Immature natural killer cell (primary cell): Measurements from ENCODE around the gene RAB3D. TPM values are rescaled to one million over a fixed set of nuclear protein-coding genes. Genes with fewer than 3 reads are reported as not detected.
"Not testable (repeated sequence)": the region's sequence is repeated elsewhere in the genome, so short reads cannot be mapped to it uniquely, and the experiment has no call there.

Source experiments
- DNase-seq, 3 donors: peaks; one replicate each; pipeline ENCODE4 v3.0.0; 2022; ENCODE audit warnings: mixed read lengths in 1 of 3
- H3K27ac Mint-ChIP-seq, 6 donors: one replicate each; pipeline ENCODE4 v1.8.0; 2020; ENCODE audit warnings: mixed read lengths in 6 of 6, mild to moderate bottlenecking in 5 of 6, inconsistent platforms in 4 of 6, moderate library complexity in 3 of 6
- H3K27me3 Mint-ChIP-seq, 3 donors: one replicate each; pipeline ENCODE4 v1.8.0; 2020 to 2021; ENCODE audit warnings: low read depth in 3 of 3, mild to moderate bottlenecking in 3 of 3, mixed read lengths in 3 of 3, moderate library complexity in 3 of 3, inconsistent platforms in 1 of 3
- H3K36me3 Mint-ChIP-seq, 3 donors: one replicate each; pipeline ENCODE4 v1.8.0; 2020; ENCODE audit warnings: mixed read lengths in 3 of 3, inconsistent platforms in 2 of 3, mild to moderate bottlenecking in 2 of 3
- H3K4me1 Mint-ChIP-seq, 2 donors: one replicate each; pipeline ENCODE4 v1.8.0; 2020; ENCODE audit warnings: inconsistent platforms in 2 of 2, mild to moderate bottlenecking in 2 of 2, mixed read lengths in 2 of 2, moderate library complexity in 1 of 2
- H3K4me3 Mint-ChIP-seq, 5 donors: one replicate each; pipeline ENCODE4 v1.8.0; 2020; ENCODE audit warnings: mild to moderate bottlenecking in 5 of 5, mixed read lengths in 5 of 5, inconsistent platforms in 3 of 5, moderate library complexity in 3 of 5
- H3K9me3 Mint-ChIP-seq, 6 donors: one replicate each; pipeline ENCODE4 v1.8.0; 2020; ENCODE audit warnings: mild to moderate bottlenecking in 6 of 6, mixed read lengths in 6 of 6, inconsistent platforms in 4 of 6, moderate library complexity in 3 of 6
- polyA plus RNA-seq, 3 donors: library from polyadenylated mRNA; unstranded; fragments of 300-500 nt; fragmentation: Illumina TruSeq; gene quantifications; one replicate each; pipeline ENCODE4 v1.2.3, GENCODE V29; 2021

RAB3D gene
- polyA plus RNA-seq, 3 donors from 2014 or later = 1.6 to 2.9 (median 2.2) TPM

- DNase-seq = no peak
- Mint-ChIP-seq H3K27ac (no peak overlapping the region), H3K4me1 (peaks cover 4 to 6% of the 10 kb centered on the region in 2 donors), H3K27me3 (peaks cover 0 to 4% (median 2%) of the 10 kb centered on the region in 3 donors), H3K36me3 (no peaks in the 10 kb centered on the region), H3K9me3 (no peaks in the 10 kb centered on the region), H3K4me3 (no peak overlapping the region)
These were observed 21.7 kb upstream of the RAB3D start for GRCh38 chr19:11361037-11361770.

DNA sequence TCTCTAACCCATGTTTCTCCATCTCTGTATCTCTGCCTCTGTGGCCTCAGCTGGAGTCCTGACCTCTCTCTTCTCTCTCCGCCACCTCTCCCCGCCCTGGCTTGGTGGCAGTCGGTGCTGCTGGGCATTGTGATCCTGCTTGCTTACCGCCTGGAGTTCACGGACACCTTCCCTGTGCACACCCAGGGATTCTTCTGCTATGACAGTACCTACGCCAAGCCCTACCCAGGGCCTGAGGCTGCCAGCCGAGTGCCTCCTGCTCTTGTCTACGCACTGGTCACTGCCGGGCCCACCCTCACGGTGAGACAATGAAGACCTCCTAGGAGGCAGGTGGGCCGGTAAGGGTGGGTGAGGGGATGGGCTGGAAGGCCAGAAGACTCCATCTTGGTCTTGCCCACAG is 20.0 kb upstream of the RAB3D start:
- DNase-seq = no peak
- peaks cover 4 to 10% (median 5%) of the 10 kb centered on the region in 3 donors for H3K27me3 Mint-ChIP-seq
- no peak overlapping the region for H3K27ac Mint-ChIP-seq
- H3K9me3 Mint-ChIP-seq = no peaks in the 10 kb centered on the region
- H3K4me1 Mint-ChIP-seq = peaks cover 14 to 16% of the 10 kb centered on the region in 2 donors
- no peaks in the 10 kb centered on the region for H3K36me3 Mint-ChIP-seq
- H3K4me3 Mint-ChIP-seq = no peak overlapping the region

DNA sequence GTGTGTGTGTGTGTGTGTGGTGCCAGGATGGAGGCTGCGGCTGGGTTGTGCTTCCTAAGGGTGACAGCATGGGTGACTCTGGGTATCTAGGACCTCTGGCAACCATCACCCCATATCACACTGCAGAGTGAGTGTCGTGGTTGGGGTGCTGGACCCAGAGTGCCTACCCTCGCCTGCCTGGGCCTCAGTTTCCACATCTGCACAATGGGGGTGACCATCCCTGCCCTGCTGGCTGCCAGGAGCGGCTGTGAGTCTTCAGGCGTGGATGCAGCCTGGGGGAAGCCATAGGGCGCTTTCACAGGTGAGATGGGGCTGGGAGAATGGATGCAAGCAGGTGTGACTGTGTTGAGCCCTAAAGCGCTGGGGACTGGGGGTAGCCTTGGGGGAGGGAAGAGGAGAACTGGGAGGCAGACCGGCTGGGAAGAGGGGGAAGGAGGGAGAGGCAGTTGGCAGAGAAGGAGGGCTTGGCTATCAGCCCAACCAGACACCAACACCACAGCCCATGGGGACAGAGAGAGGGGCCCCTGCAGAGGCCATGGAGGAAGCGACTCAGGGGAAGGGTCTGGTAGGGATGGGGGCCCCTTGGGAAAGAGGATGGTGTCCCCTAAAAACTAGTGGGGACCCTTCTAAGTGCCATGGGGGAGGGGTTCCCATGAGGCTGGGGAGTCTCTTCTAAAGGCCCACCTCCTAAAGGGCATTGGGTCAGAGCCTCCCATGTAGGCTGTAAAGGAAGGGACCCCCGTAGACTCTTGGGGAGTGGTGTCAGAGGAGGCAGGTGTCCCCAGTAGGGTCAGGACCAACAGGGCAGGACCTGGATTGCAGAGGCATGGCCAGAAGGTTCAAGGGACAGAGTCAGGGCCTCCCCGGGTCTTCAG is 17.5 kb upstream of the RAB3D start:
- Mint-ChIP-seq H3K9me3 (no peaks in the 10 kb centered on the region), H3K27me3 (peaks cover 4 to 10% (median 5%) of the 10 kb centered on the region in 3 donors), H3K4me3 (peak overlapping the region in 4 of 5 donors; percentile 76 to 87 (median 86)), H3K27ac (peak overlapping the region in 2 of 6 donors; percentile 76 to 83), H3K4me1 (peaks cover 17 to 18% of the 10 kb centered on the region in 2 donors), H3K36me3 (no peaks in the 10 kb centered on the region)
- DNase-seq = no peak

DNA sequence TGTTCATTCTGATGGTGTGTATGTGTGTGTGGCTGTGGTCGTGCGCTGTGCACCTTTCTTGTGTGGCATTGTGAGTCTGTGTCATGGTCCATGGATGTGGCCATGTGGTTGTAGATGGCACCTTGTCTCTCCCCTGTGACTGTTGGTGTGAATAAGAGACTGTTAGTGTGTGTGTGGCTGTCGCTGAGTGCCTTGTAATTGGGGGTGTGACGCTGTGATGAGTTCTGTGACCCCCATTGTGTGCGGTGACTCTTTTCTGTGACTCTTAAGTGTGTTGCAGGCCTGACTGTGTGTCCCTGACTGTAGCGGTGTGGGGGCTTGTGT is 16.6 kb upstream of the RAB3D start:
- peak overlapping the region in 5 of 6 donors; percentile 49 to 83 (median 76) for H3K27ac Mint-ChIP-seq
- peaks cover 17 to 18% of the 10 kb centered on the region in 2 donors for H3K4me1 Mint-ChIP-seq
- H3K9me3 Mint-ChIP-seq = no peaks in the 10 kb centered on the region
- peak overlapping the region; percentile 76 to 90 (median 87) for H3K4me3 Mint-ChIP-seq
- H3K27me3 Mint-ChIP-seq = peaks cover 4 to 8% (median 5%) of the 10 kb centered on the region in 3 donors
- H3K36me3 Mint-ChIP-seq = no peaks in the 10 kb centered on the region
- DNase-seq = no peak

GRCh38 chr19:11355160-11356073 is 16.0 kb upstream of the RAB3D start, which contains the start of gene PLPPR2:
Gene PLPPR2 (plus strand): TSS chr19:11355432. CDS start chr19:11357674, 2,242 bp downstream.
- H3K4me3 Mint-ChIP-seq = peak within 1 kb of the TSS; percentile 76 to 90 (median 87)

DNA sequence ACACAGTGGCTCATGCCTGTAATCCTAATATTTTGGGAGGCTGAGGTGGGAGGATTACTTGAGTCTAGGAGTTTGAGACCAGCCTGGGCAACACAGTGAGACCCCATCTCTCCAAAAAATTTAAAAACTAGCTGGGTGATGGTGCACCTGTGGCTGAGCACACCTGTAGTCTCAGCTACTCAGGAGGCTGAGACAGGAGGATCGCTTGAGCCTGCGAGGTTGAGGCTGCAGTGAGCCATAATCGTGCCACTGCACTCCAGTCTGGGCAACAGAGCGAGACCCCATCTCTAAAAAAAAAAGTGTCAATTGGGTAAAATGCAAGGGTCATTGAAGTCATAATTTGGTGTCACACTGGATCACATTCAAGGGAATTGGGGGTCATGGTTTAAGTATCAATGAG is 14.6 kb upstream of the RAB3D start:
- peak overlapping the region in 4 of 5 donors; percentile 20 to 54 (median 42) for H3K4me3 Mint-ChIP-seq
- not testable (repeated sequence) for H3K27me3 Mint-ChIP-seq, DNase-seq, H3K9me3 Mint-ChIP-seq, H3K36me3 Mint-ChIP-seq
- peaks cover 17 to 18% of the 10 kb centered on the region in 2 donors for H3K4me1 Mint-ChIP-seq
- peak overlapping the region in 4 of 6 donors; percentile 24 to 69 (median 42) for H3K27ac Mint-ChIP-seq

More at GRCh38 chr19:11355160-11356073, 16.0 kb upstream of the RAB3D start, which contains the start of gene PLPPR2:
- Mint-ChIP-seq H3K36me3 (no peaks in the 10 kb centered on the region), H3K9me3 (no peaks in the 10 kb centered on the region), H3K27me3 (peaks cover 4 to 8% (median 5%) of the 10 kb centered on the region in 3 donors), H3K27ac (peak within 1 kb of the TSS; percentile 19 to 83 (median 72)), H3K4me1 (peaks cover 17 to 18% of the 10 kb centered on the region in 2 donors)
- peak; percentile 86 to 88 (median 88) for DNase-seq

DNA sequence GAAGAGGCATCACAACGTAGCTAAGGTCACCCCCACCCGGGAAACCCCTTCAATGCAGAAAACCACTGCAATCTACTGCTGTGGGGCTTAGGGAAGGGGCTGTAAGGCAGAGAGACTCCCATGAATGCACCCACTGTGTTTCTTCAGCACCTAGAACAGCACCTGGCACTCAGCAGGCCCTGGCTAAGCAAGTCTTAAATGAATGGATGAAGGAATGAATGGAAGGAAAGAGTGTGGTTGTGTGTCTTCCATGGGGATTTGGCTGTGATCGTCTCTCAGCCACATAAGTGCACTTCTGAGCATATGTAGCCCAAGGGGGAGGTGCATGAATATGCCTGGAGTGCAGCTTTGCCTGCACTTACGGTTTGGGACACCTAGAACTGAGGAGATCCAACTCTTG is 9.7 kb upstream of the RAB3D start:
- Mint-ChIP-seq H3K9me3 (peaks cover 0 to 6% (median 0%) of the 10 kb centered on the region in 6 donors), H3K4me1 (peaks cover 28 to 29% of the 10 kb centered on the region in 2 donors), H3K27ac (no peak overlapping the region), H3K27me3 (peaks cover 6 to 8% (median 6%) of the 10 kb centered on the region in 3 donors), H3K4me3 (no peak overlapping the region), H3K36me3 (peaks cover 7 to 9% (median 9%) of the 10 kb centered on the region in 3 donors)
- DNase-seq = no peak

DNA sequence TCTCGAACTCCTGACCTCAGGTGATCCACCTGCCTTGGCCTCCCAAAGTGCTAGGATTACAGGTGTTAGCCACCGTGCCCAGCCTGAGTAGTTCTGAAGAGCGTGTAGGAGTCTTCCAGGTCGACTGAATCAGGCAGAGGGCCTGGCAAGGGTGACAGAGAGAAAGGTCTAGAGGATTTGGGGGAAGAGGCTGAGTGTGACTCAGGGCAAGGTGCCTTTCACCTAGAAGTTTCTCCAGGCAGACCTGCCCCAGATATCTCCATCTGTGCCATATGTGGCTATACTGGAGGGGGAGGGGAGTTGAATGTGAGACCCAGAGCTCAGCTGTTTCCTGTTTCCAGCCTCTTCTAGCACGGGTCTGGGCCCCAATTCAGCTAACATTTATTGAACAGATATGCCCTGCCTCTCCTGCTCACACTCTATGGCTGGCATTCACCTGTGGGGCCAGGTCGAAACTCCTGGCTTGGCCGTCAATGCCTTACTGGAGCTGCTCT is 8.1 kb upstream of the RAB3D start:
- Mint-ChIP-seq H3K9me3 (peaks cover 0 to 6% (median 0%) of the 10 kb centered on the region in 6 donors), H3K4me1 (peaks cover 28% of the 10 kb centered on the region in 2 donors), H3K4me3 (peak overlapping the region; percentile 98 to 99 (median 98)), H3K36me3 (peaks cover 7 to 9% (median 9%) of the 10 kb centered on the region in 3 donors), H3K27ac (peak overlapping the region; percentile 11 to 98 (median 92)), H3K27me3 (peaks cover 6 to 8% (median 6%) of the 10 kb centered on the region in 3 donors)
- DNase-seq = no peak

- DNase-seq = peak; percentile 98
- H3K27me3 Mint-ChIP-seq = peaks cover 6 to 8% (median 8%) of the 10 kb centered on the region in 3 donors
- peak within 1 kb of the TSS; percentile 98 to 99 (median 98) for H3K4me3 Mint-ChIP-seq
- H3K27ac Mint-ChIP-seq = peak within 1 kb of the TSS; percentile 91 to 98 (median 93)
- peaks cover 28% of the 10 kb centered on the region in 2 donors for H3K4me1 Mint-ChIP-seq
- peaks cover 0 to 6% (median 0%) of the 10 kb centered on the region in 6 donors for H3K9me3 Mint-ChIP-seq
- peaks cover 7 to 9% (median 9%) of the 10 kb centered on the region in 3 donors for H3K36me3 Mint-ChIP-seq
These were observed 6.9 kb upstream of the RAB3D start, which contains the start of the genes CCDC159 and TMEM205 for GRCh38 chr19:11346104-11346940. Gene CCDC159 (plus strand): TSS chr19:11346519. CDS start chr19:11346607, 88 bp downstream. Gene TMEM205 (minus strand): TSS chr19:11346268. CDS start chr19:11345619, 649 bp downstream.

DNA sequence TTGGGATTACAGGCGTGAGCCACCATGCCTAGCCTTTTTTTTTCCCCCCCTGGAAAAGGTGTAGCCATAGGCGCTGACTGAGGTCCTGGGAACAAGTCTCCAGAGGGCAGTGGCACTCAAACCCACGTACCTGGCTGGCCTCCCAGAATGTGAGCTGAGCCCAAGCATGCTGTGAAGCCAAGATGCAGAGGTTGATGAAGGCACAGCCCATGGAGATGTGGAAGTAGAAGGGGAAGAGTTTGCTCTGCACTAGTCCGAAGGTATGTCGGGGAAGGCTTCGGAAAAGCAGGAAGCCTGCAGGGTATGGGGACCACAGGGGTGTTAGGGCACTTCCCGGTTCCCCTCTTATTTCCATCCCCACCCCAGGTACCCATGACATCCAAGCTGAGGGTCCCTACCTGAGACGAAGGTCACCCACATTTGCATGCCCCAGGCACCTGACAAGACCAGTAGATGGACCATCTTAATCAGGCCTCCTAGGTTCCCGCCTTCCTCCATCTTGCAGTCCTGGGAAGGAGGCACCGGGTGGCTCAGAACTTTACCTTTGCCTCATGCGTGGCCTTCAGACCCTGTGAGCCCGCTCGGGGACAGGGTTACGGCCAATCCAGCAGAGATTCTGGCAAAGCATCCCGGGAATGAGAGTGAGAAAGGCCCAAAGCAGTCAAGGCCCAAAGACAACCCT is 5.8 kb upstream of the RAB3D start:
- H3K36me3 Mint-ChIP-seq = peaks cover 7 to 9% (median 9%) of the 10 kb centered on the region in 3 donors
- H3K9me3 Mint-ChIP-seq = peaks cover 0 to 6% (median 0%) of the 10 kb centered on the region in 6 donors
- peaks cover 28% of the 10 kb centered on the region in 2 donors for H3K4me1 Mint-ChIP-seq
- H3K27ac Mint-ChIP-seq = peak overlapping the region; percentile 91 to 98 (median 93)
- peak overlapping the region; percentile 98 to 99 (median 98) for H3K4me3 Mint-ChIP-seq
- DNase-seq = no peak
- H3K27me3 Mint-ChIP-seq = peaks cover 8% of the 10 kb centered on the region in 3 donors

GRCh38 chr19:11342429-11342828 is 3.0 kb upstream of the RAB3D start:
- H3K36me3 Mint-ChIP-seq = no peaks in the 10 kb centered on the region
- H3K4me1 Mint-ChIP-seq = peaks cover 49 to 52% of the 10 kb centered on the region in 2 donors
- DNase-seq = no peak
- H3K4me3 Mint-ChIP-seq = peak overlapping the region in 1 of 5 donors; percentile 44
- no peak overlapping the region for H3K27ac Mint-ChIP-seq
- H3K27me3 Mint-ChIP-seq = peaks cover 8% of the 10 kb centered on the region in 3 donors
- no peaks in the 10 kb centered on the region for H3K9me3 Mint-ChIP-seq
